HG03439 (cell line): ENCODE data around the gene ZBTB16.

Experiments used
- ATAC-seq: cut with Tn5 transposase; IDR thresholded peaks from one replicate; pipeline ENCODE4 v1.9.1; 2021; ENCODE audit warnings: mild to moderate bottlenecking, moderate library complexity; ENCODE audit not compliant: unreplicated experiment

Gene ZBTB16

GRCh38 chr11:114180301-114181055 is 121.0 kb downstream of the ZBTB16 start:
- no peak for ATAC-seq

- ATAC-seq = no peak
These were observed 121.7 kb downstream of the ZBTB16 start for GRCh38 chr11:114181195-114181594.

- no peak for ATAC-seq
These were observed 122.2 kb downstream of the ZBTB16 start for GRCh38 chr11:114181752-114182151.

- ATAC-seq = no peak
These were observed 123.0 kb downstream of the ZBTB16 start for GRCh38 chr11:114182471-114183043.

GRCh38 chr11:114183044-114183511 is 123.6 kb downstream of the ZBTB16 start:
- ATAC-seq = no peak

- no peak for ATAC-seq
These were observed 125.9 kb downstream of the ZBTB16 start for GRCh38 chr11:114185436-114185835.

GRCh38 chr11:114187173-114187572 is 127.7 kb downstream of the ZBTB16 start:
- ATAC-seq = no peak

- no peak for ATAC-seq
These were observed 129.5 kb downstream of the ZBTB16 start for GRCh38 chr11:114188851-114189570.

- ATAC-seq = no peak
These were observed 131.1 kb downstream of the ZBTB16 start for GRCh38 chr11:114190630-114191029.

- no peak for ATAC-seq
These were observed 132.4 kb downstream of the ZBTB16 start for GRCh38 chr11:114191893-114192292.

- no peak for ATAC-seq
These were observed 133.4 kb downstream of the ZBTB16 start for GRCh38 chr11:114192841-114193389.

GRCh38 chr11:114193730-114194679 is 134.5 kb downstream of the ZBTB16 start:
- no peak for ATAC-seq

- no peak for ATAC-seq
These were observed 135.2 kb downstream of the ZBTB16 start for GRCh38 chr11:114194702-114195101.

- ATAC-seq = no peak
These were observed 135.6 kb downstream of the ZBTB16 start for GRCh38 chr11:114195151-114195550.

GRCh38 chr11:114195981-114196731 is 136.6 kb downstream of the ZBTB16 start:
- no peak for ATAC-seq

GRCh38 chr11:114196997-114197703 is 137.6 kb downstream of the ZBTB16 start:
- ATAC-seq = no peak

GRCh38 chr11:114197799-114198500 is 138.4 kb downstream of the ZBTB16 start:
- no peak for ATAC-seq

- no peak for ATAC-seq
These were observed 139.5 kb downstream of the ZBTB16 start for GRCh38 chr11:114199051-114199450.
